HepG2 (cell line): ENCODE measurements around the gene TRAF4. TPM values are rescaled to one million over a fixed set of nuclear protein-coding genes. Genes with fewer than 3 reads are reported as not detected.

ENCODE experiments used
- AGO2 ChIP-seq: fragments of 200-400 bp; formaldehyde crosslinking; optimal IDR thresholded peaks from 2 replicates; pipeline ENCODE3; 2017; ENCODE audit warnings: mild to moderate bottlenecking, low read depth, low read length, moderate library complexity
- HNRNPLL ChIP-seq: fragments of 200-400 bp; formaldehyde crosslinking; IDR thresholded peaks from 2 replicates; pipeline ENCODE4 v1.6.1; 2017; ENCODE audit warnings: mild to moderate bottlenecking, low read depth, low read length; ENCODE audit not compliant: poor library complexity, severe bottlenecking
- ZFP82 ChIP-seq: sonication (generic); formaldehyde crosslinking; IDR thresholded peaks from 2 replicates; pipeline ENCODE4 v1.5.1; 2020; ENCODE audit warnings: mild to moderate bottlenecking, missing genetic modification reagents, borderline replicate concordance
- ZNF510 ChIP-seq: sonication (generic); formaldehyde crosslinking; IDR thresholded peaks from 2 replicates; pipeline ENCODE4 v1.4.0; 2020; ENCODE audit warnings: low read depth, mild to moderate bottlenecking, missing genetic modification reagents
- ZNF547 ChIP-seq: sonication (generic); formaldehyde crosslinking; IDR thresholded peaks from 2 replicates; pipeline ENCODE4 v1.5.1; 2020; ENCODE audit warnings: mild to moderate bottlenecking, missing genetic modification reagents
- ZNF557 ChIP-seq: sonication (generic); formaldehyde crosslinking; IDR thresholded peaks from 2 replicates; pipeline ENCODE4 v1.4.0; 2020; ENCODE audit warnings: missing genetic modification reagents
- ZNF672 ChIP-seq: sonication (generic); formaldehyde crosslinking; IDR thresholded peaks from 2 replicates; pipeline ENCODE4 v1.8.1; 2022; ENCODE audit warnings: missing genetic modification reagents
- ZSCAN9 ChIP-seq: IDR thresholded peaks from 2 replicates; pipeline ENCODE4 v1.6.1; 2016; ENCODE audit warnings: borderline replicate concordance
- polyA plus RNA-seq, 8 experiments: library from polyadenylated mRNA; depleted of rRNA in 3 of 8; stranded (reverse) in 7 of 8; unstranded in 1 of 8; fragments of >200 nt; fragmentation: Illumina TruSeq in 4 of 8; extraction: Trizol in 4 of 8; gene quantifications; 2 replicates each; pipeline versions ENCODE4 v1.2.1 to v1.2.3, GENCODE V29; 2011 to 2016; ENCODE audit warnings: low read depth in 4 of 8, missing spikeins in 1 of 8, mixed read lengths in 1 of 8; ENCODE audit not compliant: insufficient read depth in 1 of 8
- total RNA-seq, 5 experiments: library from RNA; depleted of rRNA; stranded (reverse); fragments of >200 nt; fragmentation: Illumina TruSeq; extraction: Trizol; gene quantifications; 2 replicates each; pipeline ENCODE4 v1.2.3, GENCODE V29; 2016; ENCODE audit warnings: low read depth in 1 of 5
- TF ChIP-seq, protein P1 (sequence below): sonication (generic); formaldehyde crosslinking; IDR thresholded peaks from 2 replicates; pipeline ENCODE4 v1.4.0; 2020; ENCODE audit warnings: missing genetic modification reagents
- TF ChIP-seq, protein P2 (sequence below): sonication (generic); formaldehyde crosslinking; IDR thresholded peaks from 2 replicates; pipeline ENCODE4 v1.4.0; 2020; ENCODE audit warnings: mild to moderate bottlenecking, missing genetic modification reagents, borderline replicate concordance
- TF ChIP-seq, protein P3 (sequence below): sonication (generic); formaldehyde crosslinking; IDR thresholded peaks from 2 replicates; pipeline ENCODE4 v1.4.0; 2020; ENCODE audit warnings: missing genetic modification reagents, borderline replicate concordance
- TF ChIP-seq, protein P4 (sequence below): sonication (generic); formaldehyde crosslinking; IDR thresholded peaks from 2 replicates; pipeline ENCODE4 v1.4.0; 2020; ENCODE audit warnings: missing genetic modification reagents, mild to moderate bottlenecking, borderline replicate concordance
- TF ChIP-seq, protein P5 (sequence below): IDR thresholded peaks from 2 replicates; pipeline ENCODE4 v1.6.1; 2016; ENCODE audit warnings: low read depth, missing genetic modification reagents, missing compliant biosample characterization

TRAF4 gene
- total and polyA plus RNA-seq, 2 of the 13 experiments (the other 11 are each of a cell fraction or from before 2014, with no cell fraction given): 86.0 to 89.9 TPM

DNA sequence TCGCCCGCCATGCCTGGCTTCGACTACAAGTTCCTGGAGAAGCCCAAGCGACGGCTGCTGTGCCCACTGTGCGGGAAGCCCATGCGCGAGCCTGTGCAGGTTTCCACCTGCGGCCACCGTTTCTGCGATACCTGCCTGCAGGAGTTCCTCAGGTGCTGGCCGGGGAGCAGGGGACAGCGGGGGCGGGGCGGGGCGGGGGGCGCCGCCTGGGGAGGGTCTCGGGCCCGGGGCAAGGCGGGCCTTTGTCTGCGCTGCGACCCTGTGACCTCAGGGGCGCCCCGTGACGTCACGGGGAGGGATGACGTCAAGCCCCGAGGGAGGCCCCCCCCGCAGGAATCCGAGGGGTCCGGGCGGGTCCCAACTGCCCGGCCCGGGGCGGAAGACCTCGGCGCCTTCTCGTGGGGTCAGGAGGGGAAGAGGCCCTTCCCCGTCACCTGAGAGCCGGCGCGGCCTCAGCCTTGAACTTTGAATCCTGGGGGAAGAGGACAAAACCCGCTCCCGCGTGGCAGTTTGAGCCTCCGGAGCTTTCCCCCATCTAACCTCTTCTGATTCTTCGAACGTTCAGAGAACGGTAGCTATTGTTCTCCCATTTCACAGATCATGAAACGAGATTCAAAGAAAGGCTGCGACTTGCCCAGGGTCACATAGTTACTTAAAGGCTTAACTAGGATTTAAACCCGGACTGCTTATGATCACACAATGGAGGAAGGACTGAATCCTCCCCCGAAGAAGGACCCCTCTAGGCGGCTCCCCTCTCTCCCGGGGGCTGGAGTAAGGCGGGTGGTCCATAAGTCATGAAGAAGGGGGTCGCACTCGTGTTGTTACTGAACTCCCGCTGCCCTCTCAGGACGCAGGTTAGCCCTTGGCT, 527 bp downstream of the TRAF4 start (continued):
- no peak for TF ChIP-seq ZNF547 (CRISPR knock-in tag)
- TF ChIP-seq ZFP82 (CRISPR knock-in tag): peak; percentile 77; the same call in 1 of the 2 replicates
- TF ChIP-seq, protein P1, sequence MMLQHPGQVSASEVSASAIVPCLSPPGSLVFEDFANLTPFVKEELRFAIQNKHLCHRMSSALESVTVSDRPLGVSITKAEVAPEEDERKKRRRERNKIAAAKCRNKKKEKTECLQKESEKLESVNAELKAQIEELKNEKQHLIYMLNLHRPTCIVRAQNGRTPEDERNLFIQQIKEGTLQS (CRISPR knock-in tag): peak; percentile 71
- TF ChIP-seq AGO2: no peak
- TF ChIP-seq, protein P2, sequence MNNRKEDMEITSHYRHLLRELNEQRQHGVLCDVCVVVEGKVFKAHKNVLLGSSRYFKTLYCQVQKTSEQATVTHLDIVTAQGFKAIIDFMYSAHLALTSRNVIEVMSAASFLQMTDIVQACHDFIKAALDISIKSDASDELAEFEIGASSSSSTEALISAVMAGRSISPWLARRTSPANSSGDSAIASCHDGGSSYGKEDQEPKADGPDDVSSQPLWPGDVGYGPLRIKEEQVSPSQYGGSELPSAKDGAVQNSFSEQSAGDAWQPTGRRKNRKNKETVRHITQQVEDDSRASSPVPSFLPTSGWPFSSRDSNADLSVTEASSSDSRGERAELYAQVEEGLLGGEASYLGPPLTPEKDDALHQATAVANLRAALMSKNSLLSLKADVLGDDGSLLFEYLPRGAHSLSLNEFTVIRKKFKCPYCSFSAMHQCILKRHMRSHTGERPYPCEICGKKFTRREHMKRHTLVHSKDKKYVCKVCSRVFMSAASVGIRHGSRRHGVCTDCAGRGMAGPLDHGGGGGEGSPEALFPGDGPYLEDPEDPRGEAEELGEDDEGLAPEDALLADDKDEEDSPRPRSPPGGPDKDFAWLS: no peak
- TF ChIP-seq, protein P3, sequence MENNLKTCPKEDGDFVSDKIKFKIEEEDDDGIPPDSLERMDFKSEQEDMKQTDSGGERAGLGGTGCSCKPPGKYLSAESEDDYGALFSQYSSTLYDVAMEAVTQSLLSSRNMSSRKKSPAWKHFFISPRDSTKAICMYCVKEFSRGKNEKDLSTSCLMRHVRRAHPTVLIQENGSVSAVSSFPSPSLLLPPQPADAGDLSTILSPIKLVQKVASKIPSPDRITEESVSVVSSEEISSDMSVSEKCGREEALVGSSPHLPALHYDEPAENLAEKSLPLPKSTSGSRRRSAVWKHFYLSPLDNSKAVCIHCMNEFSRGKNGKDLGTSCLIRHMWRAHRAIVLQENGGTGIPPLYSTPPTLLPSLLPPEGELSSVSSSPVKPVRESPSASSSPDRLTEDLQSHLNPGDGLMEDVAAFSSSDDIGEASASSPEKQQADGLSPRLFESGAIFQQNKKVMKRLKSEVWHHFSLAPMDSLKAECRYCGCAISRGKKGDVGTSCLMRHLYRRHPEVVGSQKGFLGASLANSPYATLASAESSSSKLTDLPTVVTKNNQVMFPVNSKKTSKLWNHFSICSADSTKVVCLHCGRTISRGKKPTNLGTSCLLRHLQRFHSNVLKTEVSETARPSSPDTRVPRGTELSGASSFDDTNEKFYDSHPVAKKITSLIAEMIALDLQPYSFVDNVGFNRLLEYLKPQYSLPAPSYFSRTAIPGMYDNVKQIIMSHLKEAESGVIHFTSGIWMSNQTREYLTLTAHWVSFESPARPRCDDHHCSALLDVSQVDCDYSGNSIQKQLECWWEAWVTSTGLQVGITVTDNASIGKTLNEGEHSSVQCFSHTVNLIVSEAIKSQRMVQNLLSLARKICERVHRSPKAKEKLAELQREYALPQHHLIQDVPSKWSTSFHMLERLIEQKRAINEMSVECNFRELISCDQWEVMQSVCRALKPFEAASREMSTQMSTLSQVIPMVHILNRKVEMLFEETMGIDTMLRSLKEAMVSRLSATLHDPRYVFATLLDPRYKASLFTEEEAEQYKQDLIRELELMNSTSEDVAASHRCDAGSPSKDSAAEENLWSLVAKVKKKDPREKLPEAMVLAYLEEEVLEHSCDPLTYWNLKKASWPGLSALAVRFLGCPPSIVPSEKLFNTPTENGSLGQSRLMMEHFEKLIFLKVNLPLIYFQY (CRISPR knock-in tag): 0 out of 2 replicates have a peak, but pooled peaks have one; percentile 30
- TF ChIP-seq ZNF557 (CRISPR knock-in tag): no peak
- 0 out of 2 replicates have a peak, but pooled peaks have one; percentile 57 for TF ChIP-seq ZNF672
- no peak for TF ChIP-seq ZNF510 (CRISPR knock-in tag)
- TF ChIP-seq, protein P4, sequence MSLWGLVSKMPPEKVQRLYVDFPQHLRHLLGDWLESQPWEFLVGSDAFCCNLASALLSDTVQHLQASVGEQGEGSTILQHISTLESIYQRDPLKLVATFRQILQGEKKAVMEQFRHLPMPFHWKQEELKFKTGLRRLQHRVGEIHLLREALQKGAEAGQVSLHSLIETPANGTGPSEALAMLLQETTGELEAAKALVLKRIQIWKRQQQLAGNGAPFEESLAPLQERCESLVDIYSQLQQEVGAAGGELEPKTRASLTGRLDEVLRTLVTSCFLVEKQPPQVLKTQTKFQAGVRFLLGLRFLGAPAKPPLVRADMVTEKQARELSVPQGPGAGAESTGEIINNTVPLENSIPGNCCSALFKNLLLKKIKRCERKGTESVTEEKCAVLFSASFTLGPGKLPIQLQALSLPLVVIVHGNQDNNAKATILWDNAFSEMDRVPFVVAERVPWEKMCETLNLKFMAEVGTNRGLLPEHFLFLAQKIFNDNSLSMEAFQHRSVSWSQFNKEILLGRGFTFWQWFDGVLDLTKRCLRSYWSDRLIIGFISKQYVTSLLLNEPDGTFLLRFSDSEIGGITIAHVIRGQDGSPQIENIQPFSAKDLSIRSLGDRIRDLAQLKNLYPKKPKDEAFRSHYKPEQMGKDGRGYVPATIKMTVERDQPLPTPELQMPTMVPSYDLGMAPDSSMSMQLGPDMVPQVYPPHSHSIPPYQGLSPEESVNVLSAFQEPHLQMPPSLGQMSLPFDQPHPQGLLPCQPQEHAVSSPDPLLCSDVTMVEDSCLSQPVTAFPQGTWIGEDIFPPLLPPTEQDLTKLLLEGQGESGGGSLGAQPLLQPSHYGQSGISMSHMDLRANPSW: no peak
- TF ChIP-seq, protein P5, sequence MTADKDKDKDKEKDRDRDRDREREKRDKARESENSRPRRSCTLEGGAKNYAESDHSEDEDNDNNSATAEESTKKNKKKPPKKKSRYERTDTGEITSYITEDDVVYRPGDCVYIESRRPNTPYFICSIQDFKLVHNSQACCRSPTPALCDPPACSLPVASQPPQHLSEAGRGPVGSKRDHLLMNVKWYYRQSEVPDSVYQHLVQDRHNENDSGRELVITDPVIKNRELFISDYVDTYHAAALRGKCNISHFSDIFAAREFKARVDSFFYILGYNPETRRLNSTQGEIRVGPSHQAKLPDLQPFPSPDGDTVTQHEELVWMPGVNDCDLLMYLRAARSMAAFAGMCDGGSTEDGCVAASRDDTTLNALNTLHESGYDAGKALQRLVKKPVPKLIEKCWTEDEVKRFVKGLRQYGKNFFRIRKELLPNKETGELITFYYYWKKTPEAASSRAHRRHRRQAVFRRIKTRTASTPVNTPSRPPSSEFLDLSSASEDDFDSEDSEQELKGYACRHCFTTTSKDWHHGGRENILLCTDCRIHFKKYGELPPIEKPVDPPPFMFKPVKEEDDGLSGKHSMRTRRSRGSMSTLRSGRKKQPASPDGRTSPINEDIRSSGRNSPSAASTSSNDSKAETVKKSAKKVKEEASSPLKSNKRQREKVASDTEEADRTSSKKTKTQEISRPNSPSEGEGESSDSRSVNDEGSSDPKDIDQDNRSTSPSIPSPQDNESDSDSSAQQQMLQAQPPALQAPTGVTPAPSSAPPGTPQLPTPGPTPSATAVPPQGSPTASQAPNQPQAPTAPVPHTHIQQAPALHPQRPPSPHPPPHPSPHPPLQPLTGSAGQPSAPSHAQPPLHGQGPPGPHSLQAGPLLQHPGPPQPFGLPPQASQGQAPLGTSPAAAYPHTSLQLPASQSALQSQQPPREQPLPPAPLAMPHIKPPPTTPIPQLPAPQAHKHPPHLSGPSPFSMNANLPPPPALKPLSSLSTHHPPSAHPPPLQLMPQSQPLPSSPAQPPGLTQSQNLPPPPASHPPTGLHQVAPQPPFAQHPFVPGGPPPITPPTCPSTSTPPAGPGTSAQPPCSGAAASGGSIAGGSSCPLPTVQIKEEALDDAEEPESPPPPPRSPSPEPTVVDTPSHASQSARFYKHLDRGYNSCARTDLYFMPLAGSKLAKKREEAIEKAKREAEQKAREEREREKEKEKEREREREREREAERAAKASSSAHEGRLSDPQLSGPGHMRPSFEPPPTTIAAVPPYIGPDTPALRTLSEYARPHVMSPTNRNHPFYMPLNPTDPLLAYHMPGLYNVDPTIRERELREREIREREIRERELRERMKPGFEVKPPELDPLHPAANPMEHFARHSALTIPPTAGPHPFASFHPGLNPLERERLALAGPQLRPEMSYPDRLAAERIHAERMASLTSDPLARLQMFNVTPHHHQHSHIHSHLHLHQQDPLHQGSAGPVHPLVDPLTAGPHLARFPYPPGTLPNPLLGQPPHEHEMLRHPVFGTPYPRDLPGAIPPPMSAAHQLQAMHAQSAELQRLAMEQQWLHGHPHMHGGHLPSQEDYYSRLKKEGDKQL (CRISPR knock-in tag): no peak
- TF ChIP-seq HNRNPLL: peak; percentile 6
- no peak for TF ChIP-seq ZSCAN9 (CRISPR knock-in tag)
